CD4-positive, alpha-beta T cell (primary cell): ENCODE results near the gene TSPAN16. TPM values are rescaled to one million over a fixed set of nuclear protein-coding genes. Genes with fewer than 3 reads are reported as not detected.

Source experiments
- ATAC-seq: fragments of 200-7000 bp; cut with Tn5 transposase; one replicate; pipeline ENCODE4 v1.10.0; 2022; ENCODE audit warnings: mild to moderate bottlenecking; ENCODE audit not compliant: poor library complexity
- CTCF ChIA-PET: fragments of 350-600 bp; sonication (Branson Sonifier 250); formaldehyde crosslinking; loops from one replicate; lab custom pipeline; 2021; ENCODE audit warnings: antibody characterized with exemption, inconsistent platforms; lab: Charles Lee
- POLR2A ChIA-PET: fragments of 350-600 bp; sonication (Branson Sonifier 250); formaldehyde crosslinking; loops from one replicate; lab custom pipeline; 2021; ENCODE audit warnings: antibody characterized with exemption, inconsistent platforms; lab: Charles Lee
- DNase-seq, 14 experiments: peaks; one replicate each; pipeline ENCODE4 v3.0.0-alpha.2; 2013 to 2020; ENCODE audit warnings: mixed read lengths in 2 of 14
- H3K27ac ChIP-seq, 2 donors: one replicate each; pipeline versions ENCODE4 v1.5.1 to v1.7.0; 2013; ENCODE audit warnings: low read length in 2 of 2, low read depth in 1 of 2, mild to moderate bottlenecking in 1 of 2
- H3K27me3 ChIP-seq, 2 experiments: 1 replicate in 1 of 2; 2 replicates in 1 of 2; pipeline versions ENCODE4 v1.6.1 to v1.7.0; 2013; ENCODE audit warnings: low read length in 2 of 2, control low read depth in 1 of 2, mild to moderate bottlenecking in 1 of 2, moderate library complexity in 1 of 2; ENCODE audit not compliant: insufficient read depth in 2 of 2, control insufficient read depth in 1 of 2
- H3K36me3 ChIP-seq: one replicate; pipeline ENCODE4 v1.6.1; 2013; ENCODE audit warnings: low read length, control low read depth; ENCODE audit not compliant: insufficient read depth
- H3K4me1 ChIP-seq: one replicate; pipeline ENCODE4 v1.6.1; 2013; ENCODE audit warnings: low read length, control low read depth; ENCODE audit not compliant: insufficient read depth
- H3K4me3 ChIP-seq: one replicate; pipeline ENCODE4 v1.5.1; 2013; ENCODE audit warnings: mild to moderate bottlenecking, low read length, moderate library complexity
- H3K9me3 ChIP-seq, 2 experiments: 1 replicate in 1 of 2; 2 replicates in 1 of 2; pipeline versions ENCODE4 v1.6.1 to v1.7.0; 2013; ENCODE audit warnings: low read length in 2 of 2, mild to moderate bottlenecking in 2 of 2, control low read depth in 1 of 2, moderate library complexity in 1 of 2; ENCODE audit not compliant: control insufficient read depth in 1 of 2, insufficient read depth in 1 of 2
- H3K27ac Mint-ChIP-seq: one replicate; pipeline ENCODE4 v1.8.0; 2020; ENCODE audit warnings: mixed read lengths
- H3K27me3 Mint-ChIP-seq: one replicate; pipeline ENCODE4 v1.8.0; 2021; ENCODE audit warnings: mixed read lengths
- H3K36me3 Mint-ChIP-seq: one replicate; pipeline ENCODE4 v1.8.0; 2021; ENCODE audit warnings: low read depth, mixed read lengths
- H3K4me1 Mint-ChIP-seq: one replicate; pipeline ENCODE4 v1.8.0; 2021; ENCODE audit warnings: low read depth, mixed read lengths
- H3K4me3 Mint-ChIP-seq: one replicate; pipeline ENCODE4 v1.8.0; 2020; ENCODE audit warnings: mild to moderate bottlenecking, mixed read lengths
- H3K9me3 Mint-ChIP-seq: one replicate; pipeline ENCODE4 v1.8.0; 2020; ENCODE audit warnings: mixed read lengths
- CTCF ChIP-seq: fragments of 200-600 bp; IDR thresholded peaks from one replicate; pipeline ENCODE4 v1.8.0; 2022; ENCODE audit warnings: antibody characterized with exemption, mild to moderate bottlenecking
- intact Hi-C, 2 experiments: fragments of 100-400 bp; cut with DNase I in 1 of 2; cut with micrococcal nuclease in 1 of 2; formaldehyde crosslinking; loops; one replicate each; pipeline versions ENCODE4 v1.15.1 to v1.9.0; 2023 to 2025; cut with DNase I, micrococcal nuclease
- total RNA-seq, 174 experiments: library from RNA in 2 of 174; stranded (reverse) in 2 of 174; gene quantifications; one replicate each; pipeline ENCODE4 v1.2.3 and lab custom pipeline; 2021 to 2026

Gene TSPAN16
- total RNA-seq, 2 experiments from 2014 or later, result not detected

- peaks cover 9% of the 10 kb centered on the region for H3K4me1 ChIP-seq
- Mint-ChIP-seq H3K9me3 (no peaks in the 10 kb centered on the region), H3K4me3 (no peak overlapping the region), H3K27me3 (peaks cover 27% of the 10 kb centered on the region), H3K4me1 (peaks cover 5% of the 10 kb centered on the region), H3K36me3 (no peaks in the 10 kb centered on the region), H3K27ac (no peak overlapping the region)
- H3K4me3 ChIP-seq, result no peak overlapping the region
- ATAC-seq (no peak), DNase-seq (no peak)
- peaks cover 0 to 9% of the 10 kb centered on the region in 2 experiments for H3K9me3 ChIP-seq
- H3K27me3 ChIP-seq, result peaks cover 0 to 5% of the 10 kb centered on the region in 2 experiments
- no peak for TF ChIP-seq CTCF
- H3K36me3 ChIP-seq, result no peaks in the 10 kb centered on the region
- H3K27ac ChIP-seq, result no peak overlapping the region
- ChIA-PET CTCF (no interaction called here), POLR2A (no interaction called here)
- intact Hi-C loops, result no loop called here
Measured at GRCh38 chr19:11247934-11248333, 48.0 kb upstream of the TSPAN16 start.

- no peak for TF ChIP-seq CTCF
- Histone ChIP-seq H3K9me3 (peaks cover 0 to 3% of the 10 kb centered on the region in 2 experiments), H3K27ac (no peak overlapping the region), H3K4me1 (peaks cover under 1% of the 10 kb centered on the region), H3K36me3 (no peaks in the 10 kb centered on the region), H3K27me3 (peaks cover 0 to 1% of the 10 kb centered on the region in 2 experiments), H3K4me3 (no peak overlapping the region)
- DNase-seq (no peak), ATAC-seq (no peak)
- Mint-ChIP-seq H3K4me3 (no peak overlapping the region), H3K4me1 (peaks cover under 1% of the 10 kb centered on the region), H3K27ac (no peak overlapping the region), H3K27me3 (peaks cover 21% of the 10 kb centered on the region), H3K36me3 (no peaks in the 10 kb centered on the region), H3K9me3 (no peaks in the 10 kb centered on the region)
- ChIA-PET CTCF (no interaction called here), POLR2A (no interaction called here)
- intact Hi-C loops, result no loop called here
Measured at GRCh38 chr19:11248852-11249251, 47.1 kb upstream of the TSPAN16 start.

- no peak for TF ChIP-seq CTCF
Measured at GRCh38 chr19:11251217-11251616, 44.7 kb upstream of the TSPAN16 start.

More at GRCh38 chr19:11251217-11251616, 44.7 kb upstream of the TSPAN16 start:
- no peaks in the 10 kb centered on the region for H3K27me3 ChIP-seq
- H3K27me3 Mint-ChIP-seq, result peaks cover 14% of the 10 kb centered on the region
- no peak overlapping the region for H3K27ac Mint-ChIP-seq
- no peak overlapping the region for H3K4me3 ChIP-seq
- no peaks in the 10 kb centered on the region for H3K9me3 Mint-ChIP-seq
- intact Hi-C loops, result no loop called here
- ChIA-PET CTCF (no interaction called here), POLR2A (no interaction called here)
- no peak overlapping the region for H3K27ac ChIP-seq
- H3K4me1 Mint-ChIP-seq, result no peaks in the 10 kb centered on the region
- H3K36me3 Mint-ChIP-seq, result no peaks in the 10 kb centered on the region
- H3K4me1 ChIP-seq, result no peaks in the 10 kb centered on the region
- H3K36me3 ChIP-seq, result no peaks in the 10 kb centered on the region
- DNase-seq (no peak), ATAC-seq (no peak)
- peaks cover 0 to 6% of the 10 kb centered on the region in 2 experiments for H3K9me3 ChIP-seq
- no peak overlapping the region for H3K4me3 Mint-ChIP-seq
